Measurements from ENCODE around the gene DOCK7. TPM values are rescaled to one million over a fixed set of nuclear protein-coding genes. Genes with fewer than 3 reads are reported as not detected.

The DOCK7 gene
- 27.6 and 32.0 TPM in 2 replicates for polyA plus RNA-seq (2012; rRNA removed)
- 33.4 and 41.3 TPM in 2 replicates for polyA plus RNA-seq (2012; cell fraction: cytosol; rRNA removed)
- 24.1 and 52.5 TPM in 2 replicates for polyA plus RNA-seq (2012; cell fraction: nucleus; rRNA removed)

GRCh38 chr1:62687903-62688686, at the start of gene DOCK7:
Gene DOCK7 (minus strand): TSS chr1:62688386. CDS start chr1:62688264, 122 bp downstream.
- ChIA-PET CTCF (interaction anchor here (1.2 to 1.4 kb wide), 3 partner anchors 58 to 180 kb away, joined by 3 read pairs; no protein-coding TSS in a partner anchor), POLR2A (interaction anchor here (0.6 kb wide), 1 partner anchor 91 kb away, joined by 5 read pairs; no protein-coding TSS in a partner anchor)
- Histone ChIP-seq H2AFZ (ENCODE audit: low read depth) (peak within 1 kb of the TSS; percentile 96), H3K9me3 (no peaks in the 10 kb centered on the region), H3K4me3 (ENCODE audit: low read depth in 2 of 2, low read length in 1 of 2) (peak within 1 kb of the TSS; percentile 76 to 85), H3F3A (replicated peaks; ENCODE audit: insufficient read depth) (peaks cover 30% of the 10 kb centered on the region), H3K4me1 (ENCODE audit: control insufficient read depth in 1 of 2, insufficient read depth in 2 of 2, low read depth in 1 of 2, low read length in 1 of 2) (peaks cover 29 to 35% of the 10 kb centered on the region in 2 experiments; a peak in 3 of 4 replicates), H3K9me2 (no peaks in the 10 kb centered on the region), H3K27ac (ENCODE audit: low read depth in 2 of 2, low read length in 1 of 2) (peak within 1 kb of the TSS; percentile 74 to 88), H3K9ac (peak within 1 kb of the TSS; percentile 90), H3K27me3 (ENCODE audit: insufficient read depth) (no peaks in the 10 kb centered on the region), H3K4me2 (peak within 1 kb of the TSS; percentile 79), H3K79me2 (ENCODE audit: insufficient read depth) (peaks cover 55% of the 10 kb centered on the region), H4K20me1 (ENCODE audit: insufficient read depth) (peaks cover 30% of the 10 kb centered on the region), H3K36me3 (replicated peaks in 1 of 2; ENCODE audit: control insufficient read depth in 1 of 2, insufficient read depth in 2 of 2, low read length in 1 of 2) (peaks cover 0 to 4% of the 10 kb centered on the region in 2 experiments)
- 0% methylated on average over 13 of the region's 107 CpGs for WGBS (ENCODE audit: low lambda C conversion rate)
- peak; percentile 92 for DNase-seq
- TF ChIP-seq GATA2 (CRISPR knock-in tag; IDR thresholded peaks at IDR 0.05) (no peak), MEF2A (IDR thresholded peaks at IDR 0.05; ENCODE audit: borderline replicate concordance, low read depth) (no peak), RFX5 (IDR thresholded peaks at IDR 0.05; ENCODE audit: low read length) (no peak), TEAD4 (IDR thresholded peaks at IDR 0.05; ENCODE audit: borderline replicate concordance, insufficient read depth) (no peak), SIN3A (IDR thresholded peaks at IDR 0.05; ENCODE audit: borderline replicate concordance, low read depth, low read length) (peak; percentile 20; the same call in 1 of the 2 replicates), RCOR1 (IDR thresholded peaks at IDR 0.05; ENCODE audit: low read length) (peak; percentile 49; the same call in 1 of the 2 replicates), CTCF (IDR thresholded peaks at IDR 0.05) (no peak), POLR2AphosphoS5 (IDR thresholded peaks at IDR 0.05; ENCODE audit: low read depth, low read length) (peak; percentile 16; the same call in 1 of the 2 replicates), TCF12 (IDR thresholded peaks at IDR 0.05) (peak; percentile 32; the same call in 1 of the 2 replicates), NFIC (IDR thresholded peaks at IDR 0.05; ENCODE audit: borderline replicate concordance) (no peak; the same call in 1 of the 2 replicates), EP300 (IDR thresholded peaks at IDR 0.05; ENCODE audit: borderline replicate concordance in 1 of 2, low read depth in 1 of 2, low read length in 1 of 2) (peak in 1 of 2 experiments; percentile 50; a peak in 1 of 4 replicates), JUND (IDR thresholded peaks at IDR 0.05) (no peak), NRF1 (IDR thresholded peaks at IDR 0.05; ENCODE audit: low read depth, low read length) (no peak), FOXM1 (IDR thresholded peaks at IDR 0.05; ENCODE audit: low read depth) (no peak), YY1 (IDR thresholded peaks at IDR 0.05; ENCODE audit: low read depth) (peak; percentile 80), SMC3 (IDR thresholded peaks at IDR 0.05; ENCODE audit: low read depth, low read length) (peak; percentile 19; the same call in 1 of the 2 replicates), REST (IDR thresholded peaks at IDR 0.05; ENCODE audit: low read depth, low read length) (peak; percentile 14; the same call in 1 of the 2 replicates), ELF1 (IDR thresholded peaks at IDR 0.05) (peak; percentile 28; the same call in 1 of the 2 replicates), GABPA (IDR thresholded peaks at IDR 0.05; ENCODE audit: low read depth) (no peak), FOSL2 (IDR thresholded peaks at IDR 0.05; ENCODE audit: borderline replicate concordance, low read depth) (no peak), EZH2phosphoT487 (IDR thresholded peaks at IDR 0.05; ENCODE audit: borderline replicate concordance, low read depth) (no peak)
- TF ChIP-seq, protein P1, sequence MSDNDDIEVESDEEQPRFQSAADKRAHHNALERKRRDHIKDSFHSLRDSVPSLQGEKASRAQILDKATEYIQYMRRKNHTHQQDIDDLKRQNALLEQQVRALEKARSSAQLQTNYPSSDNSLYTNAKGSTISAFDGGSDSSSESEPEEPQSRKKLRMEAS (IDR thresholded peaks at IDR 0.05; ENCODE audit: low read depth) = peak; percentile 46; the same call in 1 of the 2 replicates
- TF ChIP-seq, protein P2, sequence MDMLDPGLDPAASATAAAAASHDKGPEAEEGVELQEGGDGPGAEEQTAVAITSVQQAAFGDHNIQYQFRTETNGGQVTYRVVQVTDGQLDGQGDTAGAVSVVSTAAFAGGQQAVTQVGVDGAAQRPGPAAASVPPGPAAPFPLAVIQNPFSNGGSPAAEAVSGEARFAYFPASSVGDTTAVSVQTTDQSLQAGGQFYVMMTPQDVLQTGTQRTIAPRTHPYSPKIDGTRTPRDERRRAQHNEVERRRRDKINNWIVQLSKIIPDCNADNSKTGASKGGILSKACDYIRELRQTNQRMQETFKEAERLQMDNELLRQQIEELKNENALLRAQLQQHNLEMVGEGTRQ (IDR thresholded peaks at IDR 0.05; ENCODE audit: borderline replicate concordance, low read depth, low read length) = no peak
- TF ChIP-seq, protein P3, sequence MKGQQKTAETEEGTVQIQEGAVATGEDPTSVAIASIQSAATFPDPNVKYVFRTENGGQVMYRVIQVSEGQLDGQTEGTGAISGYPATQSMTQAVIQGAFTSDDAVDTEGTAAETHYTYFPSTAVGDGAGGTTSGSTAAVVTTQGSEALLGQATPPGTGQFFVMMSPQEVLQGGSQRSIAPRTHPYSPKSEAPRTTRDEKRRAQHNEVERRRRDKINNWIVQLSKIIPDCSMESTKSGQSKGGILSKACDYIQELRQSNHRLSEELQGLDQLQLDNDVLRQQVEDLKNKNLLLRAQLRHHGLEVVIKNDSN (IDR thresholded peaks at IDR 0.05; ENCODE audit: borderline replicate concordance, low read depth) = no peak

All from SK-N-SH (cell line).